ENCODE measurements around the gene KMT2D.

KMT2D gene

GRCh38 chr12:49018261-49019119 lies 42.1 kb downstream of the KMT2D start, which contains the start of gene PRKAG1:
Gene PRKAG1, minus strand, starts transcription at chr12:49018776. Its CDS starts 36 bp downstream, at chr12:49018740.
- DNase-seq, result peak; percentile 91

DNA sequence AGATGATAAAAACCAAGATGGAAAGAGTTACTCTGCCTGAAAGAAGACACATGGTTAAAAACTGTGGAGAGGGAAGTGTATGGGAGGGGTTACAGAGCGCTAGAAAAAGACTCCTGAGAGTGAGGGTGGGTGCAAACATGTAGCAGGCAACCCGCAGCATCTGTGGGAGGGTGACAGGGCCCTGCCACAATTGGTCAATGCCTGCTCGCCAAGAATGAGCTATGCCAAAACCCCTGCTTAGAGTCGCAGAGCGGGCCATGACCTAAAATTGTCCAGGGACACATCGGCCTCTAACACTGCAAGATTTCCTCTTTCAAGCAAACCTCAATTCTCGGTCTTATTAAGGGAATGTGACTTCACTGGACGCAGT lies 42.7 kb downstream of the KMT2D start:
- DNase-seq, result no peak

DNA sequence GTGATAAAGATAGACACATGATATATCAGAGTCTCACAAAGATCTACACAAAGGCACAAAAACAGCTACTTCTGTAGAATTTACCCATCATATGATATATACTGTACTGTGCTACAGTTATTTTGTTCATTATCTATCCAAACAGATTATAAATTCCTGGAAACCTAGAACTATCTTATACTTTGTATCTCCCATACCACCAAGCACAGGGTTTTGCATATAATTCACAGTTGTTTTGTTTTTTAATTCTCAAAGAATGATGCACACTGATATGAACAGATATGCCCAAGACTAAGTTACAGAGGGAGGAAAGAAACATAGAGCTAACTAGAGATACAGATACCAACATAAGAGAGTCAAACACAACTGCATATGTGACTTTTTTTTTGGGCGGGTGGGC lies 45.4 kb downstream of the KMT2D start:
- no peak for DNase-seq

GRCh38 chr12:49014547-49014946 lies 46.0 kb downstream of the KMT2D start:
- no peak for DNase-seq

GRCh38 chr12:49013428-49013827 lies 47.2 kb downstream of the KMT2D start:
- no peak for DNase-seq

GRCh38 chr12:49012739-49013138 lies 47.9 kb downstream of the KMT2D start:
- no peak for DNase-seq
